GM19351 (cell line): ENCODE data around the gene TMEM86B.

Source experiments
- ATAC-seq: cut with Tn5 transposase; IDR thresholded peaks from one replicate; pipeline ENCODE4 v1.9.1; 2021; ENCODE audit warnings: mild to moderate bottlenecking, moderate library complexity; ENCODE audit not compliant: unreplicated experiment

The TMEM86B gene

DNA sequence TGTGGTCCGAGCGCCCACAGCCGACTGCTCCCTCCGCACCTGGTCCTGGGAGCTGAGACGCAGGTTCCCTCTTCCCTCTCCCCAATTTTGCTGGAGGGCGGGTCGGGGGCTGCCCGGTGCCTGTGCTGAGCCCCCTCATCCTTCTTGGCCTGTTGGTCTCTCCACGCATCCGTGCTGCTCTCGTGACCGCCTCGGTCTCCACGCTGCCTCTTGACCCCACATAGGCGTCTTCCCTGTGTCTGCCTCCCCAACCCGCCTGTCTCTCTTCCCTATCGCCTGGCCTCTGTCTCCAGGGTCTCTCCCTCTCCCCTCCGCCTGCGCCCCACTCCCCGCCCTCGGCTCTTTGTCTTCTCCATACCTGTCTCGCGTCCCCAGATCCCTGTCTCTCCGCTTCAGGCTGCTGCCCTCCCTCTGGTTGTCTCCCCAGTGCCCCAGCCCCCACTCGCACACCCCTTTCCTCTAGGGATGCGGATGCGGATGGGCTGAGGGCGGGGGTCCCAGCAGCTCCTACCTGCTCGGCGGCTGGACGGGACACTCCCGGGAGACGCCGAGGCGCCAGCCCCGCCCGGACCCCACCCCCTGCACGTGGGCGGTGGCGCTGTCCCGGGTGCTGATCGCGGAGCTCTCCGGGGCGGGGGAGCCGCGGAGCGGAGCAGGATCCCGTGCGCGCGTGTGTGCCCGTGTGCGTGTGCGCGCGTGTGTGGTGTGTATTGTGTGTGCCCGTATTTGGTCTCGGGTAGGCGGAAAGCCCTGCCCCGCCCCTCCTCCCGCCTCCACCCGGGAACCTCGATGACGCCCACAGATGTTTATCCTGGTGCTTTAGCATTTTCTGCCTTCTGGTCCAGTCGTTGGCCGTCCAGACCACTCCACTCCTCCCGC is 48.7 kb downstream of the TMEM86B start, which contains the start of gene SYT5:
Gene SYT5 (minus strand): TSS at position 684 of the 879 bp plus-strand sequence. CDS start 1,248 bp downstream, outside the sequence.
- no peak for ATAC-seq

DNA sequence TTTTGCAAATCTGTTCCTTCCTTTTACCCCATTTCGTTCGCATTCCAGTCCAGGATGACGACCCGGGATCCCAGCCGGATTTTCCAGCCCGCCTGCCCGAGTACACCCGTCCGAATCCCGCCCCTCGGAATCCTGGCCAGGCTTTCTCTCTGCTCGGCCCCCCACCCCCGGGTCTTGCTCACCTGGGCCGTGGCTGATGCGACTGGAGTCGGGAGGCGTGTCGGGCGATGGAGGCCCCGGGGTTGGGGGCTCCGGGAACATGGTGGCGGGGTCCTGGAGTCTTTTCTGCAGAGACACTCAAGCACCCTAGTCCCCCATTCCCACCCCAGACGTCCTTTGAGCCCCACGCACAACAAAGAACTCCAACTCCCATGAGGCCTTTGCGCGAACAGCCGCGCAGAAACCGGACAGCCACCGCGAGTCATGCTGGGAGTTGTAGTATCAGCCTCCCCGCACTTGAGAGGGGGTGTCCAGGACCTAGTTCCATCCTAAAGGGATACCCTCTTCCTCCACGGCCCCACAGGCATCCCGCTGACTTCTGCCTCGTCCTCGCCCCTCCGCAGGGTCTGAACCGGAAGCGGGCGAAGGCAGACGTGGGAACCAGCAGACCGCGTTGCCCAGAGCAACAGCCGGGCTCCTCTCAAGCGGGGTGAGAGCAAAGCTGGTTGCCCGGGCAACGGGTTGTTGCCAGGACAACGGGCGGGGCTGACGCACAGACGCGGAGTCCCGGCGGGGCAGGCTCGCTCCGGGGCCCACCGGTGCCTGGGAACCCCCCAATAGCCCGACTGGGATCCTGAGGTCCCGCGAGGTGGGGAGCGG is 49.6 kb downstream of the TMEM86B start:
- peak; percentile 83 for ATAC-seq
